Measurements from ENCODE around the gene NT5C3A. TPM values are rescaled to one million over a fixed set of nuclear protein-coding genes. Genes with fewer than 3 reads are reported as not detected.

NT5C3A gene
- total RNA-seq, 2 experiments from 2014 or later: 31.5 to 33.3 TPM

DNA sequence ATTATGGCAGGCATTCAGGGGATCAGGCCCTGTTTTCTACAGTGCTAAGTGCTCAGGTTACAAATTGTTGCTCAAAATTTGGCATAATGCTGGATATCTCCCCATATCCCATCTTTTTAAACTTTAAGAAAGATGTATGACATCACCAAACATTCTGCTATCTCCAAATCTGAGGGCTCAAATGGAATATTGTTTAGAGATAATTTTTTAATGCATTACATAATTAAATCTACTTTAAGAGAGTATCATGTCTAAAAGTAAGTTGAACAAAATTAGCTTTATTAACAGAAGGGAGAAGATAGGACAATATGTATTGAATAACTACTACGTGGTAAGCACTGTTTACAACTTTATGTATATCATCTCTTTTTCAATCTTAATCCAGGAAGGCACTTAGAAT is 13.9 kb downstream of the NT5C3A start:
- TF ChIP-seq, protein P1, sequence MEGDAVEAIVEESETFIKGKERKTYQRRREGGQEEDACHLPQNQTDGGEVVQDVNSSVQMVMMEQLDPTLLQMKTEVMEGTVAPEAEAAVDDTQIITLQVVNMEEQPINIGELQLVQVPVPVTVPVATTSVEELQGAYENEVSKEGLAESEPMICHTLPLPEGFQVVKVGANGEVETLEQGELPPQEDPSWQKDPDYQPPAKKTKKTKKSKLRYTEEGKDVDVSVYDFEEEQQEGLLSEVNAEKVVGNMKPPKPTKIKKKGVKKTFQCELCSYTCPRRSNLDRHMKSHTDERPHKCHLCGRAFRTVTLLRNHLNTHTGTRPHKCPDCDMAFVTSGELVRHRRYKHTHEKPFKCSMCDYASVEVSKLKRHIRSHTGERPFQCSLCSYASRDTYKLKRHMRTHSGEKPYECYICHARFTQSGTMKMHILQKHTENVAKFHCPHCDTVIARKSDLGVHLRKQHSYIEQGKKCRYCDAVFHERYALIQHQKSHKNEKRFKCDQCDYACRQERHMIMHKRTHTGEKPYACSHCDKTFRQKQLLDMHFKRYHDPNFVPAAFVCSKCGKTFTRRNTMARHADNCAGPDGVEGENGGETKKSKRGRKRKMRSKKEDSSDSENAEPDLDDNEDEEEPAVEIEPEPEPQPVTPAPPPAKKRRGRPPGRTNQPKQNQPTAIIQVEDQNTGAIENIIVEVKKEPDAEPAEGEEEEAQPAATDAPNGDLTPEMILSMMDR (IDR thresholded peaks at IDR 0.05): no peak
- Histone ChIP-seq H3K36me3 (ENCODE audit: insufficient read depth, low read length) (no peaks in the 10 kb centered on the region), H3K9me3 (ENCODE audit: control insufficient read depth in 1 of 2, insufficient read depth in 1 of 2, low read length in 2 of 2) (no peaks in the 10 kb centered on the region), H3K27me3 (ENCODE audit: control insufficient read depth in 1 of 2, insufficient read depth in 2 of 2, low read length in 2 of 2) (no peaks in the 10 kb centered on the region), H3K4me1 (ENCODE audit: insufficient read depth, low read length) (peaks cover 11% of the 10 kb centered on the region), H3K4me3 (ENCODE audit: low read length) (no peak overlapping the region), H3K27ac (ENCODE audit: low read depth in 1 of 2, low read length in 2 of 2) (no peak overlapping the region)
- no peak for DNase-seq
- ATAC-seq (ENCODE audit: poor library complexity): no peak
- H3K27ac Mint-ChIP-seq: no peak overlapping the region
- H3K9me3 Mint-ChIP-seq: no peaks in the 10 kb centered on the region
- POLR2A ChIA-PET: interaction anchor here (1.8 kb wide), 1 partner anchor 9 kb away, joined by 8 read pairs; no protein-coding TSS in a partner anchor
- no peak overlapping the region for H3K4me3 Mint-ChIP-seq
- intact Hi-C loops (cut with DNase I, micrococcal nuclease): loop anchor here in 1 of 2 experiments (5.0 kb wide), 1 partner anchor 106 kb away; no protein-coding TSS in a partner anchor
- no peaks in the 10 kb centered on the region for H3K36me3 Mint-ChIP-seq (ENCODE audit: low read depth)
- H3K27me3 Mint-ChIP-seq: no peaks in the 10 kb centered on the region
- CTCF ChIA-PET: interaction anchor here (1.4 kb wide), 1 partner anchor 60 kb away, joined by 5 read pairs; the partner anchor contains the start of gene RP9
- peaks cover 66% of the 10 kb centered on the region for H3K4me1 Mint-ChIP-seq (ENCODE audit: low read depth)

DNA sequence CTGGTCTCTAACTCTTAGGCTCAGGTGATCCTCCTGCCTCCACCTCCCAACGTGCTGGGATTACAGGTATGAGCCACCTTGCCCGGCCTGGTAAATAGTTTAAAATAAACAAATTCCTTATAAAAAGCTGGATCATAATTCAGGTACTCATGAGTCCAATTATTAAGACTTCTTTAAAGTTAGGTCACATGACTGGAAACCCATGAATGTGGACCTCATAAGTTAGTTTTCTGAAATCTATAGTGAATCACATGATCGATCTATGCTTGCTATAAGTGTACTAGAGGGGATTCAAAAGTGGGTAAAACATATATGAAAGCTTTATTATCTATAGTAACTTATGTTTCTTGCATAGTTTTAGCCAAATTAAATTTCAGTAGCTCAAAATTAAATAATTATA is 14.3 kb downstream of the NT5C3A start:
- no peak for ATAC-seq (ENCODE audit: poor library complexity)
- H3K4me1 ChIP-seq (ENCODE audit: insufficient read depth, low read length): peaks cover 11% of the 10 kb centered on the region
- no peaks in the 10 kb centered on the region for H3K27me3 ChIP-seq (ENCODE audit: control insufficient read depth in 1 of 2, insufficient read depth in 2 of 2, low read length in 2 of 2)
- H3K36me3 Mint-ChIP-seq (ENCODE audit: low read depth): no peaks in the 10 kb centered on the region
- no peaks in the 10 kb centered on the region for H3K9me3 Mint-ChIP-seq
- TF ChIP-seq, protein P1 (IDR thresholded peaks at IDR 0.05): no peak
- no peaks in the 10 kb centered on the region for H3K9me3 ChIP-seq (ENCODE audit: control insufficient read depth in 1 of 2, insufficient read depth in 1 of 2, low read length in 2 of 2)
- H3K27ac ChIP-seq (ENCODE audit: low read depth in 1 of 2, low read length in 2 of 2): no peak overlapping the region
- no peaks in the 10 kb centered on the region for H3K36me3 ChIP-seq (ENCODE audit: insufficient read depth, low read length)
- CTCF ChIA-PET: no interaction called here
- H3K27ac Mint-ChIP-seq: no peak overlapping the region
- no peaks in the 10 kb centered on the region for H3K27me3 Mint-ChIP-seq
- H3K4me3 Mint-ChIP-seq: no peak overlapping the region
- intact Hi-C loops (cut with DNase I, micrococcal nuclease): loop anchor here in 1 of 2 experiments (5.0 kb wide), 1 partner anchor 106 kb away; no protein-coding TSS in a partner anchor
- peaks cover 66% of the 10 kb centered on the region for H3K4me1 Mint-ChIP-seq (ENCODE audit: low read depth)
- DNase-seq: no peak
- POLR2A ChIA-PET: interaction anchor here (1.8 kb wide), 1 partner anchor 8 kb away, joined by 8 read pairs; no protein-coding TSS in a partner anchor
- no peak overlapping the region for H3K4me3 ChIP-seq (ENCODE audit: low read length)

DNA sequence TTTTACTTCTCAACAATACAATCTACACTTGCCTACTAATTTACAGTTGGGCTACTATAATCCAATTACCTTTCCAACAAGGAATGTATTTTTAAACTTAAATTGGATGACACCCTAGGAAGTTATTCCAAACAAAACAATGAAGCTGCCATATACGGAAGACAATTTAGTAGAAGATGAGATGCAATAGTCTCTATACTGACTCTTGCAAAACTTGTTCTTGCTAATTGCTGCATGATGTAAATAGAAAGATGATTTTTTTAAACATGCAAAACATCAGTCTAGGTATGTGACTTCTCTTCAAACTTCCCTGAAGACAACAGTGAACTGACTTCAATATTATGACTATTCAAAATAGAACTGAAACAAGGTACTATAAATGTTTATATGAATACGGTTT is 17.6 kb downstream of the NT5C3A start:
- H3K27ac Mint-ChIP-seq: peak overlapping the region; percentile 35
- H3K9me3 Mint-ChIP-seq: no peaks in the 10 kb centered on the region
- H3K4me3 Mint-ChIP-seq: no peak overlapping the region
- H3K4me1 Mint-ChIP-seq (ENCODE audit: low read depth): peaks cover 64% of the 10 kb centered on the region
- H3K27me3 Mint-ChIP-seq: no peaks in the 10 kb centered on the region
- Histone ChIP-seq H3K4me1 (ENCODE audit: insufficient read depth, low read length) (peaks cover 9% of the 10 kb centered on the region), H3K9me3 (ENCODE audit: control insufficient read depth in 1 of 2, insufficient read depth in 1 of 2, low read length in 2 of 2) (no peaks in the 10 kb centered on the region), H3K4me3 (ENCODE audit: low read length) (no peak overlapping the region), H3K27me3 (ENCODE audit: control insufficient read depth in 1 of 2, insufficient read depth in 2 of 2, low read length in 2 of 2) (no peaks in the 10 kb centered on the region), H3K27ac (ENCODE audit: low read depth in 1 of 2, low read length in 2 of 2) (no peak overlapping the region), H3K36me3 (ENCODE audit: insufficient read depth, low read length) (no peaks in the 10 kb centered on the region)
- DNase-seq (no peak), ATAC-seq (ENCODE audit: poor library complexity) (no peak)
- intact Hi-C loops (cut with DNase I, micrococcal nuclease): loop anchor here (5.0 kb wide), 2 partner anchors 103 to 153 kb away; partner anchors contain the start of gene KBTBD2 (in 1 of the 2)
- TF ChIP-seq, protein P1 (IDR thresholded peaks at IDR 0.05): no peak
- ChIA-PET CTCF (interaction anchor here (1.7 kb wide), 1 partner anchor 65 kb away, joined by 5 read pairs; the partner anchor contains the start of gene RP9), POLR2A (interaction anchor here (1.3 kb wide), 1 partner anchor 18 kb away, joined by 5 read pairs; the partner anchor contains the start of gene NT5C3A)
- H3K36me3 Mint-ChIP-seq (ENCODE audit: low read depth): no peaks in the 10 kb centered on the region

All from CD4-positive, alpha-beta T cell (primary cell).